NCI-H1417 (cell line): ENCODE data around the gene NECAB2.

ENCODE experiments used
- DNase-seq, 3 experiments: peaks; one replicate each; lab custom pipeline; 2025; lab: John Stamatoyannopoulos, UW

Gene NECAB2

GRCh38 chr16:83967838-83968305 is at the start of gene NECAB2:
Gene NECAB2, plus strand, starts transcription at chr16:83968244. Its CDS starts 405 bp downstream, at chr16:83968649.
- peak in 2 of 3 experiments; percentile 29 to 67 for DNase-seq

GRCh38 chr16:83920894-83921491 is 47.1 kb upstream of the NECAB2 start:
- DNase-seq = no peak

DNA sequence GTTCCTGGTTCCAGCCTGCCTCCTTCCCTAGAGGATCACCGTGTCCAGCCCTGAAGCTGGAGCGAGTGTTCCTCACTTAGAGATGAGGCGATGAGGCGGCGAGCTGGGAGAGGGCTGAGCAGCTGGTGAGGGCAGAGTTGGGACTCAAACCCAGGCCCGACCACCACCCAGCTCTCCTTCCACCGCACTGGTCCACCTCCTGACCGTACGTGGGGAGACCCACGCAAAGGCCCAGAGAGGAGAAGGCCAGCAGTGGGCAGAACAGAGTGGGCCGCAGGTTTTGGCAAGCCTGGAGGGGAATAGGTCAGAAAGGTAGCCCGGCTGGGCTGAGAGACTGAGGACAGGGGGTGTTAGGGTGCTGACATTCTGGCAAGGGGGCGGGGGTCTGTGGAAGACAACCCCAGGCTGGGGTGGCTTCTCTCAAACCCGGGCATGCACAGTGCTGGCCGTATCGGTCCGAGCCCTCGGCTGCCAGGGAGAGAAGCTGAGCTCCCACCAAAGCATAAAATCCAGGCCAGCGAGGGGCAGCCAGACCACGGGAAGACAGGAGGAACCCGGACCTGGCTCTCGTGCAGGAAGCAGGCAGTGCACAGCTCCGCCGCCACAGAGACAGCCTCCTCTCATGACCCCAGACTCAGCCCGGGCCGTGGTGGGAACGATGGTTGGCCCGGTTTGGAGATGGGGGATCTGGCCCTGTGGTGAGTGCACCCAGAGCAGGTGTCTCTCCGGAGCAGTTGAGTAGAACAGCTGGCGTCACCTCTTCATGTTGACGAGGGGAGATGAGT is 44.3 kb upstream of the NECAB2 start:
- DNase-seq = no peak

DNA sequence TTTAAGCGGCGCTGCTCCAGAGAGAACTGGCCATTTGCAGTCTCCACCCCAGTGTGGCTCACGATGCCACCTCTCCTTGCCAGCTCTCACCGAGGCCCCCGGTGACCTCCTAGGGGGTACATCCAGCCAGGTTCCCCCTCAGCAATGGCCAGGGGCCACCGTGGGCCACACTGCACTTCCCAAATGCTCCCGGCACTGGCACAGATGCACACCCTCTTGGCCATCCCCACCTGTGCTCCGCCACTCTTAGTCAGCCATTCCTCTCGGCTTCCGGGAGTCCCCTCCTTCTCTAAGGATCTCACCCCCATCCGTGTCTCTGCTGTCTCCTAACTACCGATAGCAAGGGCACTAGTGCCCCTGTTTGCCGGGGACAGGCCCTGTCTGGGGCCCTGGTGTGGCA is 43.4 kb upstream of the NECAB2 start:
- DNase-seq = no peak

DNA sequence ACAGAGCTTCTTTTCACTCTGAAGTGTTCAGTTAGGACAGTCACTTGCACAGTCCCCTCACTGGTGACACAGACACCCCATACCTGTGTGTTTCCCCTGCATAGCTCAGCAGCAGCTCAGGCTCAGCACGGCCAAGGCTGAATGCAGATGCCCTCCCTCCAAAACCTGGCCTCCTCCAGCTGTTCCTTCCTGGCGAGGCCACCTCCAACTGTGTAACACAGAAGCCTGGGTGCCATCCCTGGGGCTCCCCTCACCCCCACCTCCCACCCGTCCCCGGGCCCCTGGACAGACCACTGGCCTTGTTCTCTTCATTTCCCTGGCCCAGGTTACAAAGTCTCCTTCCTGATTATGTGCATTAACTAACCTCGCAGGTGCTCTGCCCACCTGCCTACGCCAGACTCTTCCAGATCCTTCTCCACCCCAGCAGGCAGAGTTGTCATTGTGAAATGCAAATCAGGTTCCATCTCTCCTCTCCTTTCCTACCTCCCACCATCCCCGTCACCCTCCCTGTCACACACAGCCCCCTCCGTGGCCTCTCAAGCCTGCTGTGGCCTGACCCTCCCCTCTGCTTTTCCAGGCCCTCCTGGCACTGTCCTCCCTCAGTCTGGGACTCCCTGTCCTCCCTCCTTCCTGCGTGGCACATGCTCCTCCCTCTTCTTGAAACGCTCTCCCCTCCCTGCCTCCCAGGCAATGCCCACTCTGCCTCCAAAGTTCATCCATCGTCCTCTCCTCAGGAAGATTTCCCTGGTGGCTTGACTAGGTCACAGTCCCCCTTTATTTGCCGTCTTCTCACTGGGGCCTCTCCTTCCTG is 42.7 kb upstream of the NECAB2 start:
- no peak for DNase-seq

- DNase-seq = no peak
Measured at GRCh38 chr16:83925957-83926725, 41.9 kb upstream of the NECAB2 start.

- DNase-seq = peak; percentile 15 to 73 (median 58)
Measured at GRCh38 chr16:83926726-83927397, 41.2 kb upstream of the NECAB2 start.

DNA sequence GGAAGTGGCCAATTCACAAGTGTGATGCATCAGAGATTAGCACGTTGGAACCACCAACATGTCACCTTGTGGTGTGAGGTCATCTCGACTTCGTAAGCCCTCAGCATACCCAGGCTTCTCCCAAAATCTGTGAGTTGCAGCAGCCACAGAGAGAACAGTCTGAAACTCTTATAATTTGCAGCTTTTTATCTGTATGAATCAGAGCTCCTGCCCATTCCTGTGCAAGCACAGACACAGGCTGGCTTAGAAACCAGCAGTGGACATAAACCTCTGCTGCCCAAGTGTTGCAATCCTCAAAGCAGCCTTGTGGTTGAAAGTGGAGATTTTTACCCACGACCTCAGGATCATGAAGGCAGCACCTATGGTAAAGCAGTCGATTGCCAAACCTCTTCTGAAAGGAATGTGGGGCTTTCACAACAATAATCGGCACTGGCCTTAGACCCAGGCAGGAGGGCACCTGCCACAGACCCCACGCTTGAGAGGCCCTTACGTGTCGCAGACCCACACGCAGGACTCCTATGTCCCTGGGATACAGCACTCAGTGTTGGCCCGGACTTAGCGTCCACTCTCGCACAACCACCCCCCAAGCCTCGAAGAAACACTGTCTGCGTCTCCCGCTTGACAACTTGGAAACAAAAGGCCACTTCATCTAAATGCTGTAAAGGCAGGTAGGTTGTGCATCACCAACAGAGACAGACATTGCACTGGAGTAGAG is 39.5 kb upstream of the NECAB2 start:
- DNase-seq = no peak

GRCh38 chr16:83929811-83930555 is 38.1 kb upstream of the NECAB2 start:
- DNase-seq = no peak

DNA sequence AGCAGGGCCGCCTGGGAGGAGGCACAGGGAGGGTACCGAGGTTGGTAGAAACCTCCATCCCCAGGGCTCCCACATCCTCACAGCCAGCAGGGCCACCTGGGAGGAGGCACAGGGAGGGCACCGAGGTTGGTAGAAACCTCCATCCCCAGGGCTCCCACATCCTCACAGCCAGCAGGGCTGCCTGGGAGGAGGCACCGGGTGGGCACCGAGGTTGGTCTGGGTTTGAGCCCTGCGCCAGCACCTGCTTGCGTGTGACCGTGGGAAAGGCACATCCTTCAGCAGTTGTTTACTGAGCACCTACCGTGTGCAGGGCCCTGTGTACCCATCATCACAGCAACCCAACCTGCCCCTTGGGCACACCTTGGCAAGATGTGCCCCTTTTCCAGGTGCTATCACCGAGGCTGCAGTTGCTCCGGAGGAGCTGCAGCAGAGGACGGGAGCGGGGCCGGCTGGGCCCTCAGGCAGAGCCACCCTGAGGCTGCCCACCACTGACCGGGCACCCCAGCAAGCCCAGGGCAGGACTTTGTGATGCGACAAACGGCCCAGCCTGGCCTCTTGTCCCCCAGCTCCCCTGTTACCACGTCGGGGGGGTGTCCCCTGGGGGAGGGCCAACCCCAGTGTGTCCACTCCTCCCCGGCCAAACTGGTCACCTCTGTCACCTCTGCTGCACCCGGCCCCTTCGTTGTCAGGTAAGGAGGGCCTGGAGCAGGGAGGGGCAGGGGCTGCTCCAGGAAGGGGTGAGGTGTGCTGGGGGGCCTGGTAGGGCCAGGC is 37.1 kb upstream of the NECAB2 start:
- DNase-seq = no peak

DNA sequence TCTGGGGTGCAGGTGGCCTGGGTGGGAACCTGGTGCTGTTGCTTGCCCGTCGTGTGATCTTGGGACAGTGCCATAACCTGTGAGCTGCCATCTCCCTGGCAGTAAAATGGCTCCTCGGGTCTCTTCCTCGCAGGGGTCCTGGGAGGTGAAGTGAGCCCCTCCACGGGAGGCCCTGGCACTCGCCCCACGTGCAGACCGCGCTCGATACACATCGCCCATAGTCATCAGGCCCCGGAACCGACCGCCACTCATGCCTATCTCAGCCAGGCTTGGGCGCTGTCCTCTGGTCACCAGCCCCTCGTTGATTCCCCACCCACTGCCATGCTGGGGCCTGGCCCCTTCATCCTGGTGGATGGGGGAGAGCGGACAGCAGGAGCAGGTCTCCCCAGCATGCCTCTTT is 36.5 kb upstream of the NECAB2 start:
- DNase-seq = no peak

DNA sequence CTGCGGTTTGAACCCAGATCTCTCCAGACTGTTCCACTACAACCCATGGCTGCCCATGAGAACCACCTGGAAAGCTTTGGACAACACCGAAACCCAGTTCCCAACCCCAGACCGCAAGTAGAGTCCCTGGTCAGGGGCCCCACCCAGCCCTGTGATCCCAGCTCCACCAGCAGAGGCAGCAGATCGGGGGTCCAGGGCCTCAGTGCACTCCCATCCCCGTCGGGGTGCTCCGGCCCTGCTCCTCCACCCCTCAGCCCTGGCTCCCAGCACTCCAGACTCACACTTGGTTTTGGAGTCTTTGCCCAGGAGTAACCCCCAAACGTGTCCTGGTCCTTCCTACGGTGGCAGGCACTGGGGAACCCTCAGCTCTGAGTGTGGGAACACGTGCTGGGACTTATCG is 35.7 kb upstream of the NECAB2 start:
- DNase-seq = no peak

DNA sequence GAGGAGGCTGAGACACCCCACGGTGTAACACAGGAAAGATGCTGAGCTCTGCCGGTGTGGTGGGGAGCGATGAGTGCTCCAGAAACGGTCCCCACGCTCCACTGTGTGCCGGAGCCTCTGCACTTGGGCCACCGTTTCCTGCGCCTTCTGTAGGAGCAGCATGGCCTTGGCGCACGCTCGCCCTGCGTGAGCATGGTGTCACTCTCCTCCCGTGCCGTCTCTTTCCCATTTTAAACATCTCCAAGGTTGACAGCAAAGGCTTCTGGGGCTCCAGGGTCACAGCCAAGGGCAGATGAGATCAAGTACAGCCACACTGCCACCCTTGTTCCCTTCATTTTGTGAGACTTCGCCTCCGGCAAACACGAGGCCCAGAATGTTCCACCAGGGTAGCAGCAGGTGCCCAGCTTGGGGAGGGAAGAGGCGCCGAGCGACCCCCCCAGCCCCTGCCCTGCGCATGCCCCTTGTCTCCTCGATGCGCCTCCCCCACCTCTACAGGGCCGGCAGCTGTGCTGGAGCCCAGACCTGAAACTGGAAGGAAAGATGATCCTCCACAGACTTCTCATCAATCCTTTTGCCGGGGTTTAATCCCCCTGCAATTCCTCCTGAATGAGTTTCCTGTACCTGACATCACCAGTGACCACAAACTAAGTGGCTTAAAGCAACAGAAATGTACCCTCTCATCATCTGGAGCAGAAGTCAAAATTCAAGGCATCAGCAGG is 34.9 kb upstream of the NECAB2 start:
- DNase-seq = no peak

- no peak for DNase-seq
Measured at GRCh38 chr16:83933885-83934683, 34.0 kb upstream of the NECAB2 start.

DNA sequence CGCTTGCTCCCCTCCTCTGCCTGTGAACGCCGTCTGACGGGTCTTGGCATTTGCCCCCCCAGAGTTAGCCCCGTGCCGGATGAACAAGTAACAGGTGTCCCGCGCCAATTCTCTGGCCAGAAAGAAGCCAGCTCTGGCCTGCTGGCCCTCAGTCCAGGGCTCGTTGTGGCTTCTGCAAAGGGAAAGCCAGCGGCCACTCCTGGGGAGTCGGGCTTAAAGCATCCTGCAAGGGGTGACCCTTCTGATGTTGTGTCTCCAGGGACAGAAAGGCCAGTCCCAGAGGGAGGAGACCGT is 33.4 kb upstream of the NECAB2 start:
- no peak for DNase-seq

- no peak for DNase-seq
Measured at GRCh38 chr16:83935005-83935857, 32.8 kb upstream of the NECAB2 start.

- no peak for DNase-seq
Measured at GRCh38 chr16:83935858-83936255, 32.2 kb upstream of the NECAB2 start.
